ENCODE results near the gene CHCT1. TPM values are rescaled to one million over a fixed set of nuclear protein-coding genes. Genes with fewer than 3 reads are reported as not detected.

Gene CHCT1
- total and polyA plus RNA-seq, 2 donors (not counting 3 experiments of a cell fraction or from before 2014, with no cell fraction given), result not detected

DNA sequence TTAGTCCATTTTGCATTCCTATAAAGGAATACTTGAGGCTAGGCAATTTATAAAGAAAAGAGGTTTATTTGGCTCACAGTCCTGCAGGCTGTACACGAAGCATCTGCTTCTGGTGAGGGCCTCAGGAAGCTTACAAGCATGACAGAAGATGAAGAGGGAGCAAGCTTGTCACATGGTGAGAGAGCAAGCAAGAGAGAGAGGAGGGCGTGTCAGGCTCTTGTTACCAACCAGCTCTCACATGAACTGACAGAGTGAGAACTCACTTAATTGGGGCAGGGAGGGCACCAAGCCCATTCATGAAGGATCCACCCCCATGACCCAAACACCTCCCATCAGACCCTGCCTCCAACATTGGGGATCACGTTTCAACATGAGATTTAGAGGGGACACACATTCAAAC, 1.6 kb downstream of the CHCT1 start:
- no peaks in the 10 kb centered on the region for H3K79me2 ChIP-seq (ENCODE audit: control insufficient read depth, insufficient read depth, low read length)
- no peak overlapping the region for H3K27ac ChIP-seq (ENCODE audit: insufficient read depth, low read depth, low read length)
- TF ChIP-seq JUN (IDR thresholded peaks at IDR 0.05; ENCODE audit: borderline replicate concordance, insufficient read depth, insufficient read length, low read depth), result no peak
- TF ChIP-seq POLR2A (IDR thresholded peaks at IDR 0.05; ENCODE audit: low read depth, low read length), result no peak
- TF ChIP-seq CTCF (IDR thresholded peaks at IDR 0.05; ENCODE audit: extremely low read depth in 1 of 2, insufficient read depth in 1 of 2, low read depth in 1 of 2, low read length in 2 of 2), result no peak
- no peak for TF ChIP-seq FOS (IDR thresholded peaks at IDR 0.05; ENCODE audit: borderline replicate concordance, insufficient read depth, low read length)
- no peak for TF ChIP-seq GATA2 (IDR thresholded peaks at IDR 0.05; ENCODE audit: insufficient read depth, insufficient read length, low read depth, low read length)
- TF ChIP-seq POLR2AphosphoS5 (IDR thresholded peaks at IDR 0.05; ENCODE audit: insufficient read depth, low read depth, low read length), result no peak
- TF ChIP-seq MYC (IDR thresholded peaks at IDR 0.05; ENCODE audit: low read depth, low read length), result no peak
- TF ChIP-seq EZH2 (IDR thresholded peaks at IDR 0.05; ENCODE audit: borderline replicate concordance, low read depth, low read length, severe bottlenecking), result no peak
- no peak for TF ChIP-seq MAX (IDR thresholded peaks at IDR 0.05; ENCODE audit: insufficient read depth, insufficient read length)
- peaks cover 3% of the 10 kb centered on the region for H3K4me1 ChIP-seq (ENCODE audit: control insufficient read depth, extremely low read depth, insufficient read depth, low read length)
- DNase-seq (ENCODE audit: low read depth, low spot score) (no peak), FAIRE-seq (no peak)
- dilution Hi-C loops (cut with MboI; ENCODE audit: extremely low pct_ligation_motif_present, low sequenced_read_pairs), result no loop called here
- intact Hi-C loops (cut with micrococcal nuclease), result no loop called here
- H3K9me3 ChIP-seq (replicated peaks; ENCODE audit: control insufficient read depth, insufficient read depth, low read length), result no peaks in the 10 kb centered on the region
- POLR2A ChIA-PET, result no interaction called here
- H3K36me3 ChIP-seq (ENCODE audit: control insufficient read depth in 2 of 2, extremely low read depth in 1 of 2, insufficient read depth in 2 of 2, low read length in 2 of 2), result no peaks in the 10 kb centered on the region
- H3K4me2 ChIP-seq (ENCODE audit: insufficient read depth, low read length), result no peak overlapping the region
- H3K27me3 ChIP-seq (ENCODE audit: control insufficient read depth in 2 of 2, insufficient read depth in 2 of 2, low read length in 2 of 2), result no peaks in the 10 kb centered on the region
- no TSS peak for BruUV-seq (replicated peaks)
- no peak overlapping the region for H3K4me3 ChIP-seq (replicated peaks in 1 of 3; ENCODE audit: insufficient read depth in 1 of 3, low read depth in 1 of 3, low read length in 3 of 3)
- no peak overlapping the region for H2AFZ ChIP-seq (ENCODE audit: low read depth, low read length)
- H4K20me1 ChIP-seq (replicated peaks; ENCODE audit: control insufficient read depth, extremely low read depth, insufficient read depth, low read length), result no peaks in the 10 kb centered on the region
- H3K9me1 ChIP-seq (replicated peaks; ENCODE audit: control insufficient read depth, extremely low read depth, insufficient read depth, low read length), result no peaks in the 10 kb centered on the region
- CTCF ChIA-PET, result interaction anchor here (1.0 to 2.1 kb wide), 3 partner anchors 17 to 217 kb away, joined by 3 to 8 read pairs (median 3); no protein-coding TSS in a partner anchor
- H3K9ac ChIP-seq (replicated peaks; ENCODE audit: extremely low read depth, insufficient read depth, low read length), result no peak overlapping the region
